Measurements from ENCODE around the gene MILR1.

DNA sequence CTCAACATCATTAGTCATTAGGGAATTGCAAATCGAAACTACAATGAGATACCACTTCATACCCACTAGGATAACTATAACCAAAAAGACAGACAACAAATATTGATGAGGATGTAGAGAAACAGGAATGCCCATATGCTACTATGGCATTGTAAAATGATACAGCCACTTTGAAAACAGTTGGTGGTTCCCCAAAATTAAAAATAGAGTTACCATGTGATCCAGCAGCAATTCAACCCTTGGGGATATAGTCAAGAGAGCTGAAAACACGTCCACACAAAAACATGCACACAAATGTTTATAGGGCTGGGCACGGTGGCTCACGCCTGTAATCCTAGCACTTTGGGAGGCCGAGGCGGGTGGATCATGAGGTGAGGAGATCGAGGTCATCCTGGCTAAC, 48.3 kb upstream of the MILR1 start:
- TF ChIP-seq CTCF (IDR thresholded peaks at IDR 0.05) (no peak), POLR2A (IDR thresholded peaks at IDR 0.05) (no peak)

Data from right lobe of liver (tissue), 4 donors.